ENCODE data around the gene FBXL14.

DNA sequence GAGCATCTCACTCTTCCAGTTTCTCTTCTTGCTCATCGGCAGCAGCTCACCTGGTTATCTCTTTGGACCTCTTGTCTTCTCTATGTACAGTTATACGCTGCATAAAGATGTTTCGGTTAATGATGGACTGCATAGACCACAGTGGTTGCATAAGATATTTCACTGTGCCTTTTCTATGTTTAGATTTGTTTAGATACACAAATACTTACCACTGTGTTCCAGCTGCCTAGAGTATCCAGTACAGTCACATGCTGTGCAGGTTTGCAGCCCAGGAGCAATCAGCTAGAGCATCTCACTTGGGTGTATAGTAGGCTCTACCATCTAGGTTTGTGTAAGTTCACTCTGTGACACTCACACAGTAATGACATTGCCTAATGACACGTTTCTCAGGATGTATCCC lies 57.6 kb downstream of the FBXL14 start:
- TF ChIP-seq SOX5 (CRISPR knock-in tag; IDR thresholded peaks at IDR 0.05; ENCODE audit: borderline replicate concordance) = no peak
- no peak for TF ChIP-seq ARID2 (CRISPR knock-in tag; IDR thresholded peaks at IDR 0.05; ENCODE audit: borderline replicate concordance)
- TF ChIP-seq, protein P1, sequence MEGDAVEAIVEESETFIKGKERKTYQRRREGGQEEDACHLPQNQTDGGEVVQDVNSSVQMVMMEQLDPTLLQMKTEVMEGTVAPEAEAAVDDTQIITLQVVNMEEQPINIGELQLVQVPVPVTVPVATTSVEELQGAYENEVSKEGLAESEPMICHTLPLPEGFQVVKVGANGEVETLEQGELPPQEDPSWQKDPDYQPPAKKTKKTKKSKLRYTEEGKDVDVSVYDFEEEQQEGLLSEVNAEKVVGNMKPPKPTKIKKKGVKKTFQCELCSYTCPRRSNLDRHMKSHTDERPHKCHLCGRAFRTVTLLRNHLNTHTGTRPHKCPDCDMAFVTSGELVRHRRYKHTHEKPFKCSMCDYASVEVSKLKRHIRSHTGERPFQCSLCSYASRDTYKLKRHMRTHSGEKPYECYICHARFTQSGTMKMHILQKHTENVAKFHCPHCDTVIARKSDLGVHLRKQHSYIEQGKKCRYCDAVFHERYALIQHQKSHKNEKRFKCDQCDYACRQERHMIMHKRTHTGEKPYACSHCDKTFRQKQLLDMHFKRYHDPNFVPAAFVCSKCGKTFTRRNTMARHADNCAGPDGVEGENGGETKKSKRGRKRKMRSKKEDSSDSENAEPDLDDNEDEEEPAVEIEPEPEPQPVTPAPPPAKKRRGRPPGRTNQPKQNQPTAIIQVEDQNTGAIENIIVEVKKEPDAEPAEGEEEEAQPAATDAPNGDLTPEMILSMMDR (CRISPR knock-in tag; IDR thresholded peaks at IDR 0.05) = no peak

Data from HepG2 (cell line).